B cell (primary cell): ENCODE data around the gene TBPL2.

ENCODE experiments used
- CTCF ChIP-seq: fragments of 200-600 bp; IDR thresholded peaks from one replicate; pipeline ENCODE4 v1.8.0; 2022; ENCODE audit warnings: antibody characterized with exemption, mild to moderate bottlenecking
- EZH2 ChIP-seq: IDR thresholded peaks from 2 replicates; pipeline ENCODE4 v1.6.1; 2012; ENCODE audit warnings: borderline replicate concordance, low read depth, mild to moderate bottlenecking, moderate library complexity, low read length; ENCODE audit not compliant: insufficient read depth, poor library complexity, severe bottlenecking

- TF ChIP-seq CTCF (no peak), EZH2 (no peak)
Observed at GRCh38 chr14:55449116-55449515, 8.7 kb upstream of the TBPL2 start.
